Fibroblast of peridontal ligament (primary cell): ENCODE measurements around the gene ANKRD37.

ENCODE experiments used
- DNase-seq: peaks from one replicate; pipeline ENCODE4 v3.0.0-alpha.2; 2010; ENCODE audit errors: extremely low read depth

ANKRD37 gene

GRCh38 chr4:185416955-185417354 is 20.3 kb downstream of the ANKRD37 start:
- no peak for DNase-seq

- peak; percentile 71 for DNase-seq
These were observed 24.9 kb downstream of the ANKRD37 start for GRCh38 chr4:185421366-185422124.

GRCh38 chr4:185424905-185425646 is 28.4 kb downstream of the ANKRD37 start:
- peak; percentile 60 for DNase-seq

- peak; percentile 94 for DNase-seq
These were observed 29.2 kb downstream of the ANKRD37 start, which contains the start of gene UFSP2 for GRCh38 chr4:185425647-185426352. Gene UFSP2 (minus strand): TSS chr4:185425964. CDS start chr4:185425868, 96 bp downstream.

- DNase-seq = no peak
These were observed 30.5 kb downstream of the ANKRD37 start for GRCh38 chr4:185426960-185427688.

GRCh38 chr4:185429660-185430059 is 33.0 kb downstream of the ANKRD37 start:
- DNase-seq = no peak

- no peak for DNase-seq
These were observed 38.8 kb downstream of the ANKRD37 start for GRCh38 chr4:185435466-185435865.

GRCh38 chr4:185437809-185438208 is 41.2 kb downstream of the ANKRD37 start:
- DNase-seq = no peak

GRCh38 chr4:185441479-185441878 is 44.8 kb downstream of the ANKRD37 start:
- no peak for DNase-seq

- DNase-seq = no peak
These were observed 48.6 kb downstream of the ANKRD37 start for GRCh38 chr4:185445209-185445608.
